ENCODE measurements around the gene RIMKLA. TPM values are rescaled to one million over a fixed set of nuclear protein-coding genes. Genes with fewer than 3 reads are reported as not detected.

RIMKLA gene
- total and polyA plus RNA-seq, 2 donors (not counting 3 experiments of a cell fraction or from before 2014, with no cell fraction given) = 0.01 TPM; not detected in 1

DNA sequence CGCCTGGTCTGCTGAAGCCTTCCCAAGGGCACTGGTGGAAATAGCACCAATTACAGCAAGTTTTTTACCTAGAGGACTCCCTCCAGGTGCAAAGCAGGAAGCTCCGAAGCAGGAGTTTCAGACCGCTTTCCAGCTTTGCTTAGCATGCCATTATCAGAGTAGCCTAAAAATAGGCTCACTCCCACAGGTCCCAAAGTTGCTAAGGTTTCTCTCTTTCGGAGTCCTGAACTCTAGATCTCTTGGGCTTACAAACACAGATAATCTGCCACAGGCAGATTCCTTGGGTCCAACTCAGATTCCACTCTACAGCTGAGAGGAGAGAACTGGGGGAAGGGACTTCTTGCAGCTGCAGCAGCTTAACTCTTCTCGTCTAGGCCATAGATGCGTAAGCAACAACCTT lies 52.8 kb downstream of the RIMKLA start:
- Histone ChIP-seq H3K27me3 (ENCODE audit: control insufficient read depth in 2 of 2, insufficient read depth in 2 of 2, low read length in 2 of 2) (no peaks in the 10 kb centered on the region), H3K9me1 (replicated peaks; ENCODE audit: control insufficient read depth, extremely low read depth, insufficient read depth, low read length) (no peaks in the 10 kb centered on the region), H3K9me3 (replicated peaks; ENCODE audit: control insufficient read depth, insufficient read depth, low read length) (no peaks in the 10 kb centered on the region), H3K4me1 (ENCODE audit: control insufficient read depth, extremely low read depth, insufficient read depth, low read length) (peaks cover 7% of the 10 kb centered on the region), H3K27ac (ENCODE audit: insufficient read depth, low read depth, low read length) (no peak overlapping the region), H3K79me2 (ENCODE audit: control insufficient read depth, insufficient read depth, low read length) (no peaks in the 10 kb centered on the region), H3K4me2 (ENCODE audit: insufficient read depth, low read length) (no peak overlapping the region), H3K4me3 (replicated peaks in 1 of 3; ENCODE audit: insufficient read depth in 1 of 3, low read depth in 1 of 3, low read length in 3 of 3) (no peak overlapping the region), H4K20me1 (replicated peaks; ENCODE audit: control insufficient read depth, extremely low read depth, insufficient read depth, low read length) (no peaks in the 10 kb centered on the region), H3K36me3 (ENCODE audit: control insufficient read depth in 2 of 2, extremely low read depth in 1 of 2, insufficient read depth in 2 of 2, low read length in 2 of 2) (no peaks in the 10 kb centered on the region), H2AFZ (ENCODE audit: low read depth, low read length) (no peak overlapping the region), H3K9ac (replicated peaks; ENCODE audit: extremely low read depth, insufficient read depth, low read length) (no peak overlapping the region)
- no peak for DNase-seq (ENCODE audit: low read depth, low spot score)
- intact Hi-C loops (cut with micrococcal nuclease) (no loop called here), dilution Hi-C loops (cut with MboI; ENCODE audit: extremely low pct_ligation_motif_present, low sequenced_read_pairs) (no loop called here)
- no peak for FAIRE-seq
- ChIA-PET POLR2A (no interaction called here), CTCF (no interaction called here)
- no TSS peak for BruUV-seq (replicated peaks)
- TF ChIP-seq, protein P1, sequence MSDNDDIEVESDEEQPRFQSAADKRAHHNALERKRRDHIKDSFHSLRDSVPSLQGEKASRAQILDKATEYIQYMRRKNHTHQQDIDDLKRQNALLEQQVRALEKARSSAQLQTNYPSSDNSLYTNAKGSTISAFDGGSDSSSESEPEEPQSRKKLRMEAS (IDR thresholded peaks at IDR 0.05; ENCODE audit: insufficient read depth, insufficient read length) = no peak

DNA sequence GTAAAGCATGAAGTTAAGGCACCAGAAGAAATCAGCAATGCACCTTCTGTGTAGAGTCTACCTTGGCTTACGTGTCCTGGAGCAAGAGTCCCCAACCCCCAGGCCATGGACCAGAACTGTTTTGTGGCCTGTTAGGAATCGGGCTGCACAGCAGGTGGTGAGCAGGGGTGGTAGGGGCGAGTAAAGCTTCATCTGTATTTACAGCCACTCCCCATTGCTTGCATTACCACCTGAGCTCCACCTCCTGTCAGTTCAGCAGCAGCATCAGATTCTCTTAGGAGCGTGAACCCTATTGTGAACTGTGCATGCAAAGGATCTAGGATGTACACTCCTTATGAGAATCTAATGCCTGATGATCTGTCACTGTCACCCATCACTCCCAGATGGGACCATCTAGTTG lies 53.7 kb downstream of the RIMKLA start:
- no peaks in the 10 kb centered on the region for H3K9me3 ChIP-seq (replicated peaks; ENCODE audit: control insufficient read depth, insufficient read depth, low read length)
- H2AFZ ChIP-seq (ENCODE audit: low read depth, low read length) = no peak overlapping the region
- TF ChIP-seq POLR2A (IDR thresholded peaks at IDR 0.05; ENCODE audit: low read depth, low read length) (no peak), POLR2AphosphoS5 (IDR thresholded peaks at IDR 0.05; ENCODE audit: insufficient read depth, low read depth, low read length) (no peak), JUN (IDR thresholded peaks at IDR 0.05; ENCODE audit: borderline replicate concordance, insufficient read depth, insufficient read length, low read depth) (no peak), FOS (IDR thresholded peaks at IDR 0.05; ENCODE audit: borderline replicate concordance, insufficient read depth, low read length) (no peak), GATA2 (IDR thresholded peaks at IDR 0.05; ENCODE audit: insufficient read depth, insufficient read length, low read depth, low read length) (no peak), EZH2 (IDR thresholded peaks at IDR 0.05; ENCODE audit: borderline replicate concordance, low read depth, low read length, severe bottlenecking) (no peak), MYC (IDR thresholded peaks at IDR 0.05; ENCODE audit: low read depth, low read length) (no peak)
- TF ChIP-seq, protein P2, sequence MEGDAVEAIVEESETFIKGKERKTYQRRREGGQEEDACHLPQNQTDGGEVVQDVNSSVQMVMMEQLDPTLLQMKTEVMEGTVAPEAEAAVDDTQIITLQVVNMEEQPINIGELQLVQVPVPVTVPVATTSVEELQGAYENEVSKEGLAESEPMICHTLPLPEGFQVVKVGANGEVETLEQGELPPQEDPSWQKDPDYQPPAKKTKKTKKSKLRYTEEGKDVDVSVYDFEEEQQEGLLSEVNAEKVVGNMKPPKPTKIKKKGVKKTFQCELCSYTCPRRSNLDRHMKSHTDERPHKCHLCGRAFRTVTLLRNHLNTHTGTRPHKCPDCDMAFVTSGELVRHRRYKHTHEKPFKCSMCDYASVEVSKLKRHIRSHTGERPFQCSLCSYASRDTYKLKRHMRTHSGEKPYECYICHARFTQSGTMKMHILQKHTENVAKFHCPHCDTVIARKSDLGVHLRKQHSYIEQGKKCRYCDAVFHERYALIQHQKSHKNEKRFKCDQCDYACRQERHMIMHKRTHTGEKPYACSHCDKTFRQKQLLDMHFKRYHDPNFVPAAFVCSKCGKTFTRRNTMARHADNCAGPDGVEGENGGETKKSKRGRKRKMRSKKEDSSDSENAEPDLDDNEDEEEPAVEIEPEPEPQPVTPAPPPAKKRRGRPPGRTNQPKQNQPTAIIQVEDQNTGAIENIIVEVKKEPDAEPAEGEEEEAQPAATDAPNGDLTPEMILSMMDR (IDR thresholded peaks at IDR 0.05; ENCODE audit: extremely low read depth in 1 of 2, insufficient read depth in 1 of 2, low read depth in 1 of 2, low read length in 2 of 2) = no peak
- TF ChIP-seq, protein P1 (IDR thresholded peaks at IDR 0.05; ENCODE audit: insufficient read depth, insufficient read length) = no peak
- FAIRE-seq = no peak
- no peak overlapping the region for H3K4me2 ChIP-seq (ENCODE audit: insufficient read depth, low read length)
- no peaks in the 10 kb centered on the region for H4K20me1 ChIP-seq (replicated peaks; ENCODE audit: control insufficient read depth, extremely low read depth, insufficient read depth, low read length)
- POLR2A ChIA-PET = no interaction called here
- CTCF ChIA-PET = no interaction called here
- H3K27me3 ChIP-seq (ENCODE audit: control insufficient read depth in 2 of 2, insufficient read depth in 2 of 2, low read length in 2 of 2) = no peaks in the 10 kb centered on the region
- H3K4me1 ChIP-seq (ENCODE audit: control insufficient read depth, extremely low read depth, insufficient read depth, low read length) = peaks cover 7% of the 10 kb centered on the region
- H3K9me1 ChIP-seq (replicated peaks; ENCODE audit: control insufficient read depth, extremely low read depth, insufficient read depth, low read length) = no peaks in the 10 kb centered on the region
- no peak overlapping the region for H3K9ac ChIP-seq (replicated peaks; ENCODE audit: extremely low read depth, insufficient read depth, low read length)
- intact Hi-C loops (cut with micrococcal nuclease) (no loop called here), dilution Hi-C loops (cut with MboI; ENCODE audit: extremely low pct_ligation_motif_present, low sequenced_read_pairs) (no loop called here)
- H3K4me3 ChIP-seq (replicated peaks in 1 of 3; ENCODE audit: insufficient read depth in 1 of 3, low read depth in 1 of 3, low read length in 3 of 3) = no peak overlapping the region
- no peaks in the 10 kb centered on the region for H3K79me2 ChIP-seq (ENCODE audit: control insufficient read depth, insufficient read depth, low read length)
- no TSS peak for BruUV-seq (replicated peaks)
- H3K36me3 ChIP-seq (ENCODE audit: control insufficient read depth in 2 of 2, extremely low read depth in 1 of 2, insufficient read depth in 2 of 2, low read length in 2 of 2) = no peaks in the 10 kb centered on the region
- no peak overlapping the region for H3K27ac ChIP-seq (ENCODE audit: insufficient read depth, low read depth, low read length)
- no peak for DNase-seq (ENCODE audit: low read depth, low spot score)
